Stimulated activated CD4-positive, alpha-beta T cell treated with anti-CD3 and anti-CD28 coated beads, Interleukin-4, amount 100 ng/mL, for 24 hours (primary cell): ENCODE data around the gene PADI4.
A peak's percentile ranks its signal among the peaks of the same experiment; 100 is the strongest.

ENCODE experiments used
- DNase-seq: peaks from one replicate; pipeline ENCODE4 v3.0.0-alpha.2; 2020

PADI4 gene, protein sequence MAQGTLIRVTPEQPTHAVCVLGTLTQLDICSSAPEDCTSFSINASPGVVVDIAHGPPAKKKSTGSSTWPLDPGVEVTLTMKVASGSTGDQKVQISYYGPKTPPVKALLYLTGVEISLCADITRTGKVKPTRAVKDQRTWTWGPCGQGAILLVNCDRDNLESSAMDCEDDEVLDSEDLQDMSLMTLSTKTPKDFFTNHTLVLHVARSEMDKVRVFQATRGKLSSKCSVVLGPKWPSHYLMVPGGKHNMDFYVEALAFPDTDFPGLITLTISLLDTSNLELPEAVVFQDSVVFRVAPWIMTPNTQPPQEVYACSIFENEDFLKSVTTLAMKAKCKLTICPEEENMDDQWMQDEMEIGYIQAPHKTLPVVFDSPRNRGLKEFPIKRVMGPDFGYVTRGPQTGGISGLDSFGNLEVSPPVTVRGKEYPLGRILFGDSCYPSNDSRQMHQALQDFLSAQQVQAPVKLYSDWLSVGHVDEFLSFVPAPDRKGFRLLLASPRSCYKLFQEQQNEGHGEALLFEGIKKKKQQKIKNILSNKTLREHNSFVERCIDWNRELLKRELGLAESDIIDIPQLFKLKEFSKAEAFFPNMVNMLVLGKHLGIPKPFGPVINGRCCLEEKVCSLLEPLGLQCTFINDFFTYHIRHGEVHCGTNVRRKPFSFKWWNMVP

GRCh38 chr1:17307946-17308345 lies at the start of gene PADI4:
TSS of gene PADI4 (plus strand) at chr1:17308197. CDS start at chr1:17308223, 26 bp downstream.
- no peak for DNase-seq

GRCh38 chr1:17258758-17259130 lies 49.3 kb upstream of the PADI4 start:
- DNase-seq: no peak

DNA sequence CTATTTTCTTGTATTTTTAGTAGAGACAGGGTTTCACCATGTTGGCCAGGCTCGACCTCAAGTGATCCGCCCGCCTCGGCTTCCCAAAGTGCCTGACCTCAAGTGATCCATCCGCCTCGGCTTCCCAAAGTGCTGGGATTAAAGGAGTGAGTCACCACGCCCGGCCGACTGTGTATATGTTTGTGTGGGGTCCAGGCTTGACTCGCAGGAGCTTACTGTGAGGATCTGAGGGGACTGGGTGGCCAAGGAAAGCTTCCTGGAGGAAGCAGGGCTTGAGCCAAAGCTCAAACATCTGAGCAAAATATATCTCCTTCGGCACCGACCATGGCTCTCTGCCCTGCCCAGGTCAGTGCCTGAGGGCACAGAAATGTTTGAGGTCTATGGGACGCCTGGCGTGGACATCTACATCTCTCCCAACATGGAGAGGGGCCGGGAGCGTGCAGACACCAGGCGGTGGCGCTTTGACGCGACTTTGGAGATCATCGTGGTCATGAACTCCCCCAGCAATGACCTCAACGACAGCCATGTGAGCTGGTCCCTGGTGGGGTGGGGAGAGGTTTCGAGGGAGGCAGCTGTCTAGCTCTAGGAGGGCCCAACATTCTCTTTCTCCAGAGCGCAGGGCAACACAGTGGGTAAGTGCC lies 48.6 kb upstream of the PADI4 start:
- no peak for DNase-seq

DNA sequence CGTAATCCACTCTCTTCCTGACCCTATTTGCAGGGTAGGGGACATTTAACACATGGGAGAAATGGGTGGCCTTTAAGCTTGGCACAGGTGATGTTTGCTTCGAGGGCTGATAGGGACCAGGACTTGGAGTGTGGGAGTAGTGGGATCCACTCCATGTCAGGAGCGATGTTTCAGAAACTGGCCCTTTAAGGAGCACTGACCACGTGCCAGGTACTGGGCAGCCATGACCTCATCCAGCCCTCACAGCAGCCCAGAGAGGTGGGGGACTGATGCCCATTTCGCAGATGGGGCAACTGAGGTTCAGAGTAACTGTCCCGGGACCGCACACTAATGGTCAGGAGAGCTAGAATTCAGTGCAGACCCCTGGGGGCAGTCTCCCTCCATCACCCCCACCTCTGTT lies 47.7 kb upstream of the PADI4 start:
- no peak for DNase-seq

- DNase-seq: no peak
These were observed 47.3 kb upstream of the PADI4 start for GRCh38 chr1:17260738-17261137.

- no peak for DNase-seq
These were observed 44.1 kb upstream of the PADI4 start for GRCh38 chr1:17263936-17264335.

- DNase-seq: no peak
These were observed 43.5 kb upstream of the PADI4 start for GRCh38 chr1:17264470-17264869.

DNA sequence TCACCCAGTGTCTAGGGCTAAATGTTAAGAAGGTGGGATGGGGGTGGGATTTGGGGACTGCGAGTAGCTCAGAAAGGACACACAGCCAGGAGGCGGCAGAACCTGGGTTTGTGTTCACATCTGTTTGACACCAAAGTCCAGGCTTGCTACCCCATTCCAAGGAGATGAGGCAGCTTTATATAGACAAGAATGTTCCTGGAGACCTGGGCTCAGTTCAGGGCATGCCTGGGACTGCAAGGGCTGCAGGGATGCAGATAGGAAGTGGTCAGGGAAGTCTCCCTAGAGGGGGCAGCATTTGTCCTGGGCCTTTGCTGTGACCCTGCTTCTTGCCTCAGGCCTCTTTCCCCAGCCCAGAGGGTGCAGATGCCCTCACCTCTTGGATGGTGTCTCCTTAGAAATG lies 42.8 kb upstream of the PADI4 start:
- no peak for DNase-seq

DNA sequence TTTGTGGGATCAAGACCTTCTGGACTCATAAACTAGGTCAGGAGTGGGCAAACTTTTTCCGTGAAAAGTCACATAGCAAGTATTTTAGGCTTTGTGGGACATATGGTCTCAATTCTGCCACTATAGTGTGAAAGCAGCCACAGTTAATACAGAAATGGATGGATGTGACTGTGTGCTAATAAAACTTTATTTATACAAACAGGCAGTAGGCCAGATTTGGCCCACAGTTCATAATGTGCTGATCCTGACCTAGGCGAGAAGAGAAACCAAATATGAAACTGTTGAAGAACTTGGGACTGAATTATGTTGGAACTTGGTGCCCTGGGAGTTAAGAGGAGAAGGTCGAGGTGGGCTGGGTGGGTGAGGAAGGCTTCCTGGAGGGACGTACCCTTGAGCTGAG lies 42.0 kb upstream of the PADI4 start:
- no peak for DNase-seq

DNA sequence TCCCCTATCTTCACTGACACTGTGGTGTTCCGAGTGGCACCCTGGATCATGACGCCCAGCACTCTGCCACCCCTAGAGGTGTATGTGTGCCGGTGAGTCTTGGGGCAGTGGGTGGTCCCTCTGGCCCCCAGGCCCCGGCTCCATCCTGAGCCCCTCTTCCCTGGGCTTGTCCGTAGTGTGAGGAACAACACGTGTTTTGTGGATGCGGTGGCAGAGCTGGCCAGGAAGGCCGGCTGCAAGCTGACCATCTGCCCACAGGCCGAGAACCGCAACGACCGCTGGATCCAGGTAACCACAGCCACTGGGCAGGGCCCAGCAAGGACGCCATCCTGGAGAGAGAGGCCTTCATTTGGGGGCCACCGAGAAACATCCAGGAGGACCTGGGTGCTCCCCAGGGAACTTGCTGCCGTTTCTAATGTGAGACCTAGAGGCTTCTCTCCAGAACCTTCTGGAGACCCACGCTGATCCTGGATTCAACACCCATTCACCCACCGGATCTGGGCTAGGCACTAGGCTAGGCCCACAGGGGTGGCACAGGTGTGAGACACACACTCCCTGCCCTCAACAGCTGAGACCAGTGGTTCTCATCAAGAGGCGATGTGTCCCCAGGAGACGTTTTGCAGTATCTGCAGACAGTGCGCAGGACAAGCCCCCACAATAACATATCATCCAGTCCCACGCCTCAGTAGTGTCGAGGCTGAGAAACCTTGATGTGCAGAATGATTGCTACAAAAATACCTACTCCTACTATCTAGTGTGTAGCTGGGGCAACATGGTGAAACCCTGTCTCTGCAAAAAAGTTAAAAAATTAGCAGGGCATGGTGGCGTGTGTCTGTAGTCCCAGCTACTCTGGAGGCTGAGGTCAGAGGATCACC lies 36.9 kb upstream of the PADI4 start:
- DNase-seq: no peak

DNA sequence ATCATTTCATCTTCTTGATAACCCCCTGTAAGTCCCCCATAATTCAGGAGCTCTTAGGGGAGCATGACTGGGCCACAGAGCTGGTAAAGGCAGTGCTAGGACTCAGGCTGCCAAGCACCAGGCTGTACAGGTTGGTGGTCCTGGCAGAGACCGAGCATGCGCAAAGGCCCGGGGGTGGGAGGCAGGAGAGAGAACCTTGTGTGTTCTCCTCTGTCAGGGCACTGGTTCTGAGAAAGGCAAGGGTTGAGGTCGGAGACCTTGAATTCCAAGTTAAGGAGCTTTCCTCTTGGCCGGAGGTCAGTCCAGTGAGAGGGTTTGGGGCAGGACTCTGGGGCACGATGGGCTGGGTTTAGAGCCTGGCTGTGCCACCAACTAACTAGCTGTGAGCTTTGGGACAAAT lies 35.9 kb upstream of the PADI4 start:
- DNase-seq: no peak

- no peak for DNase-seq
These were observed 35.4 kb upstream of the PADI4 start for GRCh38 chr1:17272646-17273045.

- DNase-seq: no peak
These were observed 34.9 kb upstream of the PADI4 start for GRCh38 chr1:17273096-17273495.

DNA sequence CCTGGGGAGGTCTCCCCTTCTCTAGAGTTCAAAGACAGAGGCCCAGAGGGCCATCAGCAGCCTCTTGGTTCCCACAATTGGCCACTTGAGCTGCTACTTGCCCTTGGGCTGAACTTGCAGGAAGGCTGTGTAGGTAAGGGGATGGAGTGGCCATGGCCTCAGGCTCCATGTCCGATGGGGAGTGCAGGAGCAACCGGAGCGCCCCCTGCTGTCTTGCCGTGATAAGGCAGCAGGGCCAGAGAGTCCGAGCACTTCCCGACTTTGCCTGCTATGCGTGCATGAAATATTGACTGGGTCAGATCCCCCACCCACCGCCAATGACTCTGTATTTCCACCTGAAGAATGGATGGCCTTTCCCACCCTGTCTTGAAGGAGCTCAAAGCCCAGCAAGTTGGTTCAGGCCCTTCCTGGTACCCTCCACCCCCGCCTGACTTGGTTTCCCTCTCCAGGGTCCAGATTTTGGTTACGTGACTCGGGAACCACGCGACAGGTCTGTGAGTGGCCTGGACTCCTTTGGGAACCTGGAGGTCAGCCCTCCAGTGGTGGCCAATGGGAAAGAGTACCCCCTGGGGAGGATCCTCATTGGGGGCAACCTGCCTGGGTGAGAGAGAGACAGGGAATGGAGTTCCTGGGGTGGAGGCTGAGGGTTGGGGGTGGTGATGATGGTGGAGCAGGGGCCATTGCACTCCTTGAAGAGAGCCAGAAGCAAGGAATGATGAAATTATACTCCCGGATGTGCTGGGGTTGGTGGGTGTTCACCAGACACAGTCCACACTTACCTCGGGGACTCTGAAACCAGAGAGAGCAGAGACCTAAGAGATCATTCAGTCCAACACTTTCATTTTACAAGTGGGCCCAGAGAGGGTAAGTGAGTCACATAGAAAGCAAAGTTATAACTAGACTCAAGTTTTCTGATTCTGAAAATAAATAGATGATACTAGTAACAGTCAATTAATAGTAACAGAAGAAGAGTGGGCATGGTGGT lies 33.5 kb upstream of the PADI4 start:
- DNase-seq: peak; percentile 10

DNA sequence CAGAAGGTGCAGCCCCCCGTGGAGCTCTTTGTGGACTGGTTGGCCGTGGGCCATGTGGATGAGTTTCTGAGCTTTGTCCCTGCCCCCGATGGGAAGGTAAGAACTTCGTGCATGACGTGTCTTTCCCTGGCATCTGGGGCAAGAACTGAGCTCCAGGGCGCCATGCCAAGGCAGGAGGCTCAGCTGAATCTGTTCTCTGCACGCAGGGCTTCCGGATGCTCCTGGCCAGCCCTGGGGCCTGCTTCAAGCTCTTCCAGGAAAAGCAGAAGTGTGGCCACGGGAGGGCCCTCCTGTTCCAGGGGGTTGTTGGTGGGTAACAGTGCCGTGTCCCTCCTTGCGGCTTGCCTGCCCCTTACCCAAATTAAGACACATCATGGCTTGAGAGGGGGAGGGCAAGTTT lies 31.4 kb upstream of the PADI4 start:
- DNase-seq: no peak

- DNase-seq: no peak
These were observed 30.4 kb upstream of the PADI4 start for GRCh38 chr1:17277511-17278159.

GRCh38 chr1:17278996-17279830 lies 28.8 kb upstream of the PADI4 start:
- DNase-seq: no peak

DNA sequence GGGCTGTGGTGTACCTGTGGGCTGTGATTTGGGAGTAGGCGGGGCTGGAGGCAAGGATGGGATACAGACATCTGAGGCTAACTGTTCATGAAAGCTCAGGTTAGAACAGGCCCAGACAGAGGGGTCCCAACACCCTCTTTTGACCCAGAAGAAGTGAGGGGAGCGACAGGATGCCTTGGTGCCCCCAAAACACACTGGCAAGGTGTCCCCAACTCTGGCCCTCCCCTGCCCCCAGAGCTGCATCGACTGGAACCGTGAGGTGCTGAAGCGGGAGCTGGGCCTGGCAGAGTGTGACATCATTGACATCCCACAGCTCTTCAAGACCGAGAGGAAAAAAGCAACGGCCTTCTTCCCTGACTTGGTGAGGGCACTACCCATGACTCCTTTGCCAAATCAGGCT lies 27.6 kb upstream of the PADI4 start:
- DNase-seq: no peak

GRCh38 chr1:17280894-17281293 lies 27.1 kb upstream of the PADI4 start:
- DNase-seq: no peak

DNA sequence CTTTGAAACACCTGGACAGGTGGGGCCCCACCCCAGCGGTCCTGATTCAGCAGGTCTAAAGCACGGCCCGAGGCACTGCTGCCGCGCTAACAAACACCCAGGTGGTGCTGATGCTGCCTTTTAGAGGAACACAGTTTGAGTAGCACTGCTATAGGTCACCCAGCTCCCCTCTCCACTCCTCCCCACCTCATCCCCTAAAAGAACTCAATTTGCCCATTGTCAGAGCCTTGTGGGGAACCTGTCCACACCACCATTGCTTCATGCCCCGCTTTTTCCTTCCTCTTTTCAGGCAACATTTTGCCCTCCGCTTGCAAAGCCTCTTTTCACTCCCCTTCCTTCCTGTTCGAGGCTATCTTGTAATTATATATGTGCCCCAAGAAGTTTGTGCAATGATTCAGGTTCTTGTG lies 26.2 kb upstream of the PADI4 start:
- no peak for DNase-seq
